ENCODE data around the gene SPINT2.
A peak's percentile ranks its signal among the peaks of the same experiment; 100 is the strongest.

Gene SPINT2

DNA sequence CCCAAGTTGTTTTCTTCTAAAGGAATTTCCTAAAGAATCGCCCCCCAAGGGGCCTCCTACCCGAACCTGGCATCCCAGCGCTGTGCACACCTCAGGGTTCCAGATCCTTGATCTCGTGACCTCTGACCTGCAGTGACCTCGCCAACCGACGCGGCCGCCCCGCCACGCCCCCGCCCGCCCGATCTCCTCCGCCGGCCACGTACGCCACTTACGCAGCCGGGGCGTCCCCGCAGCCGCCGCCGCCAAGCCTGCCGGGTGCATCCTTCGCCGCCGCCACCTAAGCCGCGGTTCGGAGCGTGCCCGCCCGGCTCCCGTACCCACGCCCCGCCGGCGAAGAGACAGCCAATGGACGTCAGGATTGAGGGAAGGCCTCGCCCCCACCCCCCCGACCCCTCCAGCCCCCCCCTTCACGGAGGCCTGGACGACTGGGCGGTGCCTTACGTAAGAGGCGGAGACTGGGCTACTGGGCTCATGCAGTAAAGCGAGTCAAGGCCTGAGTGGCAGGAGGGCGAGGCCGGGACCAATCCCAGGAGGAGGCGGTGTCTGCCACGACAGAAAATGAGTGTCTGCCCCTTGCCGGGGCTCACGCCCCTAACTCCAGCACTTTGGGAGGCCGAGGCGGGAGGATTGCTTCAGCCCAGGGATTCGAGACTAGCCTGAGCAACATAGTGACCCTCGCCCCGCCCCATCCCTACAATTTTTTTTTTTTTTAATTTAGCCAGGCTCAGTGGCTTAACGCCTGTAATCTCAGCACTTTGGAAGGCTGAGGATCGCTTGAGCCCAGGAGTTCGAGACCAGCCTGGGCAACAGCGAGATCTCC is 51.5 kb downstream of the SPINT2 start, which contains the start of gene YIF1B:
Gene YIF1B (minus strand): TSS at position 291 of the 820 bp plus-strand sequence. CDS start 30 bp downstream, at position 261.
- Histone ChIP-seq H3K27ac (peak within 1 kb of the TSS; percentile 85), H3K9me3 (no peaks in the 10 kb centered on the region), H3K4me2 (peak within 1 kb of the TSS; percentile 93)

GRCh38 chr19:38316477-38317067 is 52.2 kb downstream of the SPINT2 start:
- no peak for TF ChIP-seq Cebpa-rat (IDR thresholded peaks at IDR 0.05)

More for the DNA sequence above, 51.5 kb downstream of the SPINT2 start, which contains the start of gene YIF1B:
- Histone ChIP-seq H3K36me3 (peaks cover 3% of the 10 kb centered on the region; the same call in 1 of the 2 replicates), H3K4me3 (peak within 1 kb of the TSS; percentile 77), H3K27me3 (no peaks in the 10 kb centered on the region), H3K9ac (peak within 1 kb of the TSS; percentile 78), H3K4me1 (peaks cover 65% of the 10 kb centered on the region), H4K20me1 (peaks cover 10% of the 10 kb centered on the region)
- TF ChIP-seq Cebpa-rat (IDR thresholded peaks at IDR 0.05): no peak

GRCh38 chr19:38317104-38317612 is 52.8 kb downstream of the SPINT2 start:
- peak overlapping the region; percentile 93 for H3K4me2 ChIP-seq
- H3K9me3 ChIP-seq: no peaks in the 10 kb centered on the region
- no peak for TF ChIP-seq Cebpa-rat (IDR thresholded peaks at IDR 0.05)
- H3K36me3 ChIP-seq: no peaks in the 10 kb centered on the region
- H4K20me1 ChIP-seq: peaks cover 6% of the 10 kb centered on the region
- H3K4me3 ChIP-seq: peak overlapping the region; percentile 62
- no peaks in the 10 kb centered on the region for H3K27me3 ChIP-seq
- peak overlapping the region; percentile 55 for H3K9ac ChIP-seq
- peak overlapping the region; percentile 85 for H3K27ac ChIP-seq
- peaks cover 76% of the 10 kb centered on the region for H3K4me1 ChIP-seq

More at GRCh38 chr19:38316477-38317067, 52.2 kb downstream of the SPINT2 start:
- H3K4me2 ChIP-seq: peak overlapping the region; percentile 93
- H3K4me3 ChIP-seq: peak overlapping the region; percentile 62
- H3K36me3 ChIP-seq: no peaks in the 10 kb centered on the region
- H3K4me1 ChIP-seq: peaks cover 72% of the 10 kb centered on the region
- peak overlapping the region; percentile 85 for H3K27ac ChIP-seq
- H3K9me3 ChIP-seq: no peaks in the 10 kb centered on the region
- H4K20me1 ChIP-seq: peaks cover 9% of the 10 kb centered on the region
- H3K27me3 ChIP-seq: no peaks in the 10 kb centered on the region
- H3K9ac ChIP-seq: peak overlapping the region; percentile 57

DNA sequence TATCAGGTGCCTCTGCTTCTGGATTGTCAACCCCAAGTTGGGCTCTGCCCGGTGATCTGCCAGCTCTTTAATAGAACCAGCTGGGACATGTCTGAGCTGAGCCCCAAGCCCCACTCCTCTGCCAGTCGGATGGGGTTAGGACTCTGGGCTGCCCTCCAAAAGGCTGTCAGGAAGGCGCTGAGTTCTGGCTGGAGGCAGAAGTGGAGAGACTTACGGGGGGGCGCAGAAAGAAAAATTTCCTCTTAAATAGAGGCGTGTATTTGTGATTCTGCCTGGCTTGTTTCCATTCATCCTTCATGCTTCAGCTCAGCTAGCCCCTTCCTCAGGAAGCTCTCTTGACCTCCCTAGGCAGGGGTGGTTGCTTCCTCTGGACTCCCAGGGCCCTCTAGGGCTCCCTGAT is 54.3 kb downstream of the SPINT2 start:
- no peaks in the 10 kb centered on the region for H3K9me3 ChIP-seq
- peak overlapping the region; percentile 76; the same call in 1 of the 2 replicates for H3K9ac ChIP-seq
- H3K4me2 ChIP-seq: peak overlapping the region; percentile 93
- peaks cover 8% of the 10 kb centered on the region; the same call in 1 of the 2 replicates for H3K36me3 ChIP-seq
- no peak for TF ChIP-seq Cebpa-rat (IDR thresholded peaks at IDR 0.05)
- H3K4me1 ChIP-seq: peaks cover 72% of the 10 kb centered on the region
- no peaks in the 10 kb centered on the region for H4K20me1 ChIP-seq
- no peaks in the 10 kb centered on the region for H3K27me3 ChIP-seq
- H3K4me3 ChIP-seq: peak overlapping the region; percentile 72; the same call in 1 of the 2 replicates
- peak overlapping the region; percentile 78 for H3K27ac ChIP-seq

DNA sequence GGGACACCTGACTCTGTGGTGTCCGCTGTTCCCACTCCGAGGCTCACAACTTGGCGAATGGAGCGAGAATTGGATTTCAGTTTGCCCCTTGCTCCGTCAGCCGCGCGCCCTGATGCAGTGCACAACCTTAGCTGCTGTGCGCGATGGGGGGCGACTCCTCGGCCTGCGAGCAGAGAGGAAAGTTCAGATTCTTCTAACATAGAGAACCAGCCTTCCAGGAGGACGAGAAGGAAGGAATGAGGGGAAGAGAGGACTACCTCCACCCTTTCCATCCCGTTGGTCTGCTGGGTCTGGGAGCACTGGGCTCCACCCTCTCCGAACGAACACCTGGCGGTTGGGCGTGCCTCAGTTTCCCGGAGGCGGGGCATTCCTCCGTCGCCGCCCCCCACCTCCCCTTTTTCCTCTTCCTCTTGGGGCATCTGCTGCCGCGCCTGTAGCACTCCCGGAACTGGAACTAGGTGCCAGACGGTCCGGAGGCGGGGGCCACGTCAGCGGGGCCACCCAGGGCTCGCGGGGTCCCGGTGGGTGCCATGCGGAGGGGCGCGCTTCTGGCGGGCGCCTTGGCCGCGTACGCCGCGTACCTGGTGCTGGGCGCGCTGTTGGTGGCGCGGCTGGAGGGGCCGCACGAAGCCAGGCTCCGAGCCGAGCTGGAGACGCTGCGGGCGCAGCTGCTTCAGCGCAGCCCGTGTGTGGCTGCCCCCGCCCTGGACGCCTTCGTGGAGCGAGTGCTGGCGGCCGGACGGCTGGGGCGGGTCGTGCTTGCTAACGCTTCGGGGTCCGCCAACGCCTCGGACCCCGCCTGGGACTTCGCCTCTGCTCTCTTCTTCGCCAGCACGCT is 55.3 kb downstream of the SPINT2 start, which contains the start of gene KCNK6:
Gene KCNK6 (plus strand): TSS at position 425 of the 838 bp plus-strand sequence. CDS start 106 bp downstream, at position 531.
- peak within 1 kb of the TSS; percentile 72 for H3K4me3 ChIP-seq
- H3K27me3 ChIP-seq: no peaks in the 10 kb centered on the region
- no peaks in the 10 kb centered on the region for H3K9me3 ChIP-seq
- H3K36me3 ChIP-seq: peaks cover 18% of the 10 kb centered on the region
- peak within 1 kb of the TSS; percentile 78 for H3K27ac ChIP-seq
- H3K9ac ChIP-seq: peak within 1 kb of the TSS; percentile 76
- no peak for TF ChIP-seq Cebpa-rat (IDR thresholded peaks at IDR 0.05)
- H3K4me1 ChIP-seq: peaks cover 63% of the 10 kb centered on the region
- peak within 1 kb of the TSS; percentile 93 for H3K4me2 ChIP-seq
- no peaks in the 10 kb centered on the region for H4K20me1 ChIP-seq

- H3K4me1 ChIP-seq: peaks cover 55% of the 10 kb centered on the region
- TF ChIP-seq Cebpa-rat (IDR thresholded peaks at IDR 0.05): no peak
- peak overlapping the region; percentile 78 for H3K27ac ChIP-seq
- peak overlapping the region; percentile 93 for H3K4me2 ChIP-seq
- peak overlapping the region; percentile 76 for H3K9ac ChIP-seq
- H3K4me3 ChIP-seq: peak overlapping the region; percentile 72
- no peaks in the 10 kb centered on the region for H3K27me3 ChIP-seq
- H3K9me3 ChIP-seq: no peaks in the 10 kb centered on the region
- peaks cover 31% of the 10 kb centered on the region for H3K36me3 ChIP-seq
- no peaks in the 10 kb centered on the region for H4K20me1 ChIP-seq
These were observed 56.6 kb downstream of the SPINT2 start for GRCh38 chr19:38320969-38321339.

DNA sequence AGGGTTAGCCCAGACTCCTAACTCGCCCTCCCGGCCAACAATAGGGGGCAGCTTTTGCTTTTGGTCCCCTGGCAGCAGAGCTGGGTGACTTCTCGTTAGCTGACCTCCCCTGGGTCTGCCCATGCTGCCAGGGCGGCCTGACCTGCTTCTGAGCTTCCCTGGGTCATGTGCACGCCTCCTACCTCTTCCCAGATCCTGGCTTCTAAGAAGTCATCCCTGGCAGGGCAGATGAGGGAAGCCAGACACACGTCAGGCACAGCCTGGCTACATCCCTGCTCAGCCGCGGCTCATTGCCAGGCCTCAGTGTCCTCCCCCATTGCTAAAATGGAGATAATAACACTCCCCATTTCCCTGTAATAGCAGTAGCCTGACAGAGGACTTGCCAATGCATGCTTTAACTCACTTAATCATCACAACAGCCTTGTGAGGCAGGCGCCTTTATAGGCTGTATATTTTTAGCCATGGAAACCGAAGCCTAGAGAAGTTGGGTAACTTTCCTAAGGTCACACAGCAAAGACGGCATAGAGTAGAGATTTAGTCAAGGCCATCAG is 57.3 kb downstream of the SPINT2 start:
- H4K20me1 ChIP-seq: no peaks in the 10 kb centered on the region
- H3K4me2 ChIP-seq: peak overlapping the region; percentile 93
- no peaks in the 10 kb centered on the region for H3K9me3 ChIP-seq
- H3K9ac ChIP-seq: peak overlapping the region; percentile 76
- H3K4me1 ChIP-seq: peaks cover 48% of the 10 kb centered on the region
- peak overlapping the region; percentile 78; the same call in 1 of the 2 replicates for H3K27ac ChIP-seq
- peaks cover 39% of the 10 kb centered on the region for H3K36me3 ChIP-seq
- no peaks in the 10 kb centered on the region for H3K27me3 ChIP-seq
- no peak for TF ChIP-seq Cebpa-rat (IDR thresholded peaks at IDR 0.05)
- H3K4me3 ChIP-seq: peak overlapping the region; percentile 72; the same call in 1 of the 2 replicates

DNA sequence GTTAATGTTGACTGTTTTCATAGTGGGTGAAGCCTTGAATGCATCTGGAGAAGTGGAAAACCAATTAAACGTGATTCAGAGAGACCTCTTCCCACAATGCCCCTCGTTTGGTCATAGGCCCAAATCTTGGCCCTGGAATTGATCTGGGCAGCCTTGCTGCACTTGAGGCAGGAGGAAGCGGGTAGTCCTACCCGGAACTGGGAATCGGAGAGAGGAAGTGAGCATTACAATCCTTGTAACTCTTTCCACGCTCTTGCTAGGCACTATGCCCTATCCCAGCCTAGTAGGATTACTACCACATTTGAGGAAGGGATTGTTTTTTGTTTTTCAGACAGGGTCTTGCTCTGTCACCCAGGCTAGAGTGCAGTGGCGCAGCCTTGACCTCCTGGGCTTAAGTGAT is 58.9 kb downstream of the SPINT2 start:
- Histone ChIP-seq H3K9me3 (no peaks in the 10 kb centered on the region), H3K4me3 (no peak overlapping the region), H4K20me1 (no peaks in the 10 kb centered on the region), H3K27me3 (no peaks in the 10 kb centered on the region), H3K9ac (0 out of 2 replicates have a peak overlapping the region, but pooled peaks have one; percentile 29), H3K27ac (no peak overlapping the region), H3K4me1 (peaks cover 32% of the 10 kb centered on the region), H3K36me3 (peaks cover 55% of the 10 kb centered on the region), H3K4me2 (no peak overlapping the region)
- no peak for TF ChIP-seq Cebpa-rat (IDR thresholded peaks at IDR 0.05)

- no peak overlapping the region for H3K27ac ChIP-seq
- TF ChIP-seq Cebpa-rat (IDR thresholded peaks at IDR 0.05): no peak
- H3K4me2 ChIP-seq: no peak overlapping the region
- H3K9ac ChIP-seq: no peak overlapping the region
- no peaks in the 10 kb centered on the region for H3K27me3 ChIP-seq
- H4K20me1 ChIP-seq: no peaks in the 10 kb centered on the region
- H3K36me3 ChIP-seq: peaks cover 65% of the 10 kb centered on the region
- peaks cover 21% of the 10 kb centered on the region for H3K4me1 ChIP-seq
- H3K9me3 ChIP-seq: no peaks in the 10 kb centered on the region
- H3K4me3 ChIP-seq: no peak overlapping the region
These were observed 60.1 kb downstream of the SPINT2 start for GRCh38 chr19:38324431-38324830.
